Measurements from ENCODE around the gene ACTL7B.
"Not testable (repeated sequence)": the region's sequence is repeated elsewhere in the genome, so short reads cannot be mapped to it uniquely, and the experiment has no call there.

Gene ACTL7B

GRCh38 chr9:108851138-108851537 is 4.6 kb downstream of the ACTL7B start:
- DNase-seq (ENCODE audit: insufficient read length, low spot score) = no peak
- TF ChIP-seq CTCF (IDR thresholded peaks at IDR 0.05; ENCODE audit: insufficient read depth, missing control alignments) = no peak
- no peak for FAIRE-seq

- DNase-seq (ENCODE audit: insufficient read length, low spot score) (no peak), FAIRE-seq (no peak)
- peak; percentile 33 for TF ChIP-seq CTCF (IDR thresholded peaks at IDR 0.05; ENCODE audit: insufficient read depth, missing control alignments)
Observed at GRCh38 chr9:108850293-108850897, 5.4 kb downstream of the ACTL7B start.

GRCh38 chr9:108848296-108848695 is 7.5 kb downstream of the ACTL7B start:
- not testable (repeated sequence) for FAIRE-seq; DNase-seq (ENCODE audit: insufficient read length, low spot score)

GRCh38 chr9:108845947-108846346 is 9.8 kb downstream of the ACTL7B start:
- DNase-seq (ENCODE audit: insufficient read length, low spot score) = no peak
- FAIRE-seq = no peak
- TF ChIP-seq CTCF (IDR thresholded peaks at IDR 0.05; ENCODE audit: insufficient read depth, missing control alignments) = no peak

GRCh38 chr9:108845507-108845906 is 10.3 kb downstream of the ACTL7B start:
- DNase-seq (ENCODE audit: insufficient read length, low spot score) (no peak), FAIRE-seq (no peak)
- TF ChIP-seq CTCF (IDR thresholded peaks at IDR 0.05; ENCODE audit: insufficient read depth, missing control alignments) = no peak

GRCh38 chr9:108844856-108845255 is 10.9 kb downstream of the ACTL7B start:
- DNase-seq (ENCODE audit: insufficient read length, low spot score) (no peak), FAIRE-seq (no peak)
- TF ChIP-seq CTCF (IDR thresholded peaks at IDR 0.05; ENCODE audit: insufficient read depth, missing control alignments) = no peak

- no peak for FAIRE-seq
Observed at GRCh38 chr9:108844391-108844790, 11.4 kb downstream of the ACTL7B start.

More at GRCh38 chr9:108844391-108844790, 11.4 kb downstream of the ACTL7B start:
- no peak for DNase-seq (ENCODE audit: insufficient read length, low spot score)
- TF ChIP-seq CTCF (IDR thresholded peaks at IDR 0.05; ENCODE audit: insufficient read depth, missing control alignments) = no peak

Data from D721Med (cell line).